Gastrocnemius medialis (tissue), 4 donors: ENCODE results near the gene PADI3. TPM values are rescaled to one million over a fixed set of nuclear protein-coding genes. Genes with fewer than 3 reads are reported as not detected.

Source experiments
- ATAC-seq, 2 donors: fragments of 150-250 bp; one replicate each; pipeline ENCODE4 v1.9.1; 2016
- DNase-seq, 2 donors: peaks; one replicate each; pipeline ENCODE4 v3.0.0-alpha.2; 2019
- H3K27ac ChIP-seq, 4 donors: fragments of 200-600 bp; sonication (generic); 1 replicate in 1 of 4; 2 replicates in 3 of 4; pipeline ENCODE4 v1.5.1; 2016 to 2018; ENCODE audit warnings: mild to moderate bottlenecking in 2 of 4, moderate library complexity in 1 of 4
- H3K27me3 ChIP-seq, 3 donors: fragments of 200-600 bp; sonication (generic) in 2 of 3; 1 replicate in 1 of 3; 2 replicates in 2 of 3; pipeline versions ENCODE4 v1.5.1 to v1.6.0; 2016 to 2019; ENCODE audit warnings: mild to moderate bottlenecking in 1 of 3, moderate library complexity in 1 of 3
- H3K36me3 ChIP-seq, 2 donors: fragments of 200-600 bp; sonication (generic) in 1 of 2; one replicate each; pipeline ENCODE4 v1.5.1; 2017 to 2018
- H3K4me1 ChIP-seq, 2 donors: fragments of 200-600 bp; sonication (generic) in 1 of 2; one replicate each; pipeline ENCODE4 v1.5.1; 2016 to 2017; ENCODE audit warnings: mild to moderate bottlenecking in 2 of 2
- H3K4me3 ChIP-seq, 4 donors: fragments of 200-600 bp; sonication (generic) in 3 of 4; 1 replicate in 1 of 4; 2 replicates in 3 of 4; pipeline ENCODE4 v1.5.1; 2016 to 2019; ENCODE audit warnings: mild to moderate bottlenecking in 2 of 4
- H3K9me3 ChIP-seq, 3 donors: fragments of 200-600 bp; sonication (generic) in 2 of 3; 1 replicate in 1 of 3; 2 replicates in 2 of 3; pipeline ENCODE4 v1.5.1; 2016 to 2019
- POLR2A ChIP-seq, 2 donors: fragments of 450-650 bp; IDR thresholded peaks; one replicate each; pipeline ENCODE4 v1.6.1; 2017; ENCODE audit warnings: antibody characterized with exemption in 2 of 2, mild to moderate bottlenecking in 2 of 2, moderate library complexity in 2 of 2
- in situ Hi-C, 4 donors: fragments of 200-750 bp; cut with MboI; loops; one replicate each; pipeline versions ENCODE4 v1.15.0 to v1.8.0; 2017; ENCODE audit warnings: low sequenced_read_pairs in 4 of 4
- intact Hi-C: fragments of 100-400 bp; cut with DNase I; formaldehyde crosslinking; loops from one replicate; pipeline ENCODE4 v1.15.1; 2023; ENCODE audit warnings: low total_unique reads
- total RNA-seq, 4 donors: library from RNA; depleted of rRNA; stranded (reverse); fragments of >200 nt; gene quantifications; one replicate each; pipeline versions ENCODE4 v1.1.0 to v1.2.3, GENCODE V29; 2016
- TF ChIP-seq, protein P1 (sequence below), 5 experiments: fragments of 450-650 bp in 3 of 5; fragments of 200-600 bp in 2 of 5; sonication (generic) in 2 of 5; IDR thresholded peaks in 4 of 5; conservative IDR thresholded peaks in 1 of 5; 1 replicate in 4 of 5; 2 replicates in 1 of 5; pipeline ENCODE4 v1.5.1; 2016 to 2019; ENCODE audit warnings: antibody characterized with exemption in 5 of 5, mild to moderate bottlenecking in 3 of 5, moderate library complexity in 3 of 5

The PADI3 gene
- total RNA-seq, 4 donors from 2014 or later = not detected

DNA sequence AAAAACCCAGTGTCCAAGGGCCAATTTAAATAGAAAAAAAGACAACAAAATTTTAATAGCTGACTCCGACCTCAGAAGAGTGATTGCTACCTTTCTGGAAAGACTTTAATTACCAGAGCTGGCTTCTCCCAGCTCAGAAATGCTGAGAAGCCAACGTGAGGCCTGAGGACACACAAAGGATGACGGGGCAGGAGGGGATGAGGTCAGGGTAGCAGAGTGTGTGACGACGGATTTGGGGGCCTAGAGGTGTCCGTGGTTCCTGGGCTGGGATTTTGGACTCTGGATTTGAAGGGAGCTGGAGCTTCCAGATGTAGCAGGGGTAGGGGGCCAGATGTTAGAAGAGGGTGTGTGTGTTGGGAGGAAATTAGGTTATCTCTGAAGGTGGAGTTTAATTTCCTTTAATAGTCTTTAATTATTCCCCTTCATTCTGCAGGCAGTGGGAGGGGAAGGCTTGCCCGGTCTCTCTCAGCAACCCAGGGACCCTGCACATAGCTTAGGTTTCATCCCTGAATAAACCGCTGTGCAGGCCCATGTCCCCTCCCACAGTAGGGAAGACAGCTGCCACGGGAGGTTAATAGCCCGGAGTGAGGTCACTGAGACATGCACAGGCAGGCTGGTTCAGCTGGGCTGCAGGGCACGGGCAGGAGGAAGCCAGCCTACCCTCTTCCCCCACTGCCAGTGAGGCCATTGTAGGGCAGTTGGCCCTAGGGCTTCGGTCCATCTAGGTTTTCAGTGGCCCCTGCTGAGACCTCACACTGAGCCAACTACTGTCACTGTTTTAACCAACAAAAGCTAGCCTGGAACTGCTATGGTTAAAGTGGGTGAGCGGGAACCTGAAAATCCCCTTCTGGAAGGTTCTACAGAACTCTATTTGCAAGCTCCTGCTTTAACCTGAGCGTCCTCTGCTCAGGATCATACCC is 3.8 kb upstream of the PADI3 start:
- Histone ChIP-seq H3K4me1 (no peaks in the 10 kb centered on the region), H3K9me3 (no peaks in the 10 kb centered on the region), H3K4me3 (no peak overlapping the region), H3K27ac (no peak overlapping the region), H3K27me3 (peaks cover 0 to 5% (median 0%) of the 10 kb centered on the region in 3 donors), H3K36me3 (no peaks in the 10 kb centered on the region)
- DNase-seq (no peak), ATAC-seq (no peak)
- in situ Hi-C loops (no loop called here), intact Hi-C loops (no loop called here)
- TF ChIP-seq, protein P1, sequence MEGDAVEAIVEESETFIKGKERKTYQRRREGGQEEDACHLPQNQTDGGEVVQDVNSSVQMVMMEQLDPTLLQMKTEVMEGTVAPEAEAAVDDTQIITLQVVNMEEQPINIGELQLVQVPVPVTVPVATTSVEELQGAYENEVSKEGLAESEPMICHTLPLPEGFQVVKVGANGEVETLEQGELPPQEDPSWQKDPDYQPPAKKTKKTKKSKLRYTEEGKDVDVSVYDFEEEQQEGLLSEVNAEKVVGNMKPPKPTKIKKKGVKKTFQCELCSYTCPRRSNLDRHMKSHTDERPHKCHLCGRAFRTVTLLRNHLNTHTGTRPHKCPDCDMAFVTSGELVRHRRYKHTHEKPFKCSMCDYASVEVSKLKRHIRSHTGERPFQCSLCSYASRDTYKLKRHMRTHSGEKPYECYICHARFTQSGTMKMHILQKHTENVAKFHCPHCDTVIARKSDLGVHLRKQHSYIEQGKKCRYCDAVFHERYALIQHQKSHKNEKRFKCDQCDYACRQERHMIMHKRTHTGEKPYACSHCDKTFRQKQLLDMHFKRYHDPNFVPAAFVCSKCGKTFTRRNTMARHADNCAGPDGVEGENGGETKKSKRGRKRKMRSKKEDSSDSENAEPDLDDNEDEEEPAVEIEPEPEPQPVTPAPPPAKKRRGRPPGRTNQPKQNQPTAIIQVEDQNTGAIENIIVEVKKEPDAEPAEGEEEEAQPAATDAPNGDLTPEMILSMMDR (IDR thresholded peaks at IDR 0.05 in 4 of 5, conservative IDR thresholded peaks at IDR 0.05 in 1 of 5) = no peak
- no peak for TF ChIP-seq POLR2A (IDR thresholded peaks at IDR 0.05)

DNA sequence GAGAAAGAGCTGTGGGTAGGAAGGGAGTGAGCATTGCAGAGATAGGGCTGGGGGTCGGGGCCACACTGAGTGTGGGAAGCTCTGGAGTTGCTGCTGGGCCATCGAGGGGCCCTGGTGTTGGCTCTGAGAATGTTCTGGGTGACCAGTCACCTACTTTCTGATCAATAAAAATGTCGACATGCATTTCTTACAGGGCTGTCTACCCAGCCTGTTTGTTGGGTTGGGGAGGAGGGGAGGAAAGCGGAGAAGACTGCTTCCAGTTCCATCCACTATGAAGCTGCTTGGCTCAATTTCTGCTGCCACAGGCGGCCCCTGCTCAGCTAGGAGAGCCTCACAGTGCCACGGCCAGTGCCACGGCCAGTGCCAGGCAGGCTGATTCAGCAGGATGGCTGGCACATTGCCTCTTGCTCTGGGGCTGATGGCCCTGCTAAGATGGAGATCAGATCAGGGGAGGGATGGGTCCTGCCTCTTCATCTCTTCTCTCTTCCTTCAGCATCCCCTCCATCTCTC is 3.0 kb upstream of the PADI3 start:
- no peaks in the 10 kb centered on the region for H3K4me1 ChIP-seq
- no peak for ATAC-seq
- no peaks in the 10 kb centered on the region for H3K36me3 ChIP-seq
- peaks cover 0 to 9% (median 0%) of the 10 kb centered on the region in 3 donors for H3K27me3 ChIP-seq
- in situ Hi-C loops (no loop called here), intact Hi-C loops (no loop called here)
- H3K27ac ChIP-seq = no peak overlapping the region
- H3K4me3 ChIP-seq = no peak overlapping the region
- DNase-seq = no peak
- H3K9me3 ChIP-seq = no peaks in the 10 kb centered on the region
- TF ChIP-seq, protein P1 (IDR thresholded peaks at IDR 0.05 in 4 of 5, conservative IDR thresholded peaks at IDR 0.05 in 1 of 5) = no peak
- TF ChIP-seq POLR2A (IDR thresholded peaks at IDR 0.05) = no peak

DNA sequence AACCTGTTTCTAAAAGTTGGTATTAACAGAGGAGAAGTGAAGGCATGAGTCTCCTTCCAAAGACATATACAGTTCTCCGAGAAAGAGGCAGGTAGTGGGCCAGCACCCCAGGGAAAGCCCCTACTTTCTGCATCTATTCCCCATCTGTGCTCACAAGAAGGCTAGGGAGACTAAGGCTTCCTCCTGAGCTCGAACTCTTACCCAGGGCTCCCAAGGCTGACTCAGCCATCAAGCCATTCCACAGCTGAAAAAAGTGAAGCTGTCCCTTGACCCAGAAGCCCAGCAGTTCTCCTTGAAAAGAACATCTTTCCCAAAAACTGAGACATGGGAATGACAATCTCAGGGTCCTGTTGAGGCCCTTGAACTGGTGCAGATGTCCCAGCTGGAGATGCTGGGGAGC is 1.9 kb upstream of the PADI3 start:
- Histone ChIP-seq H3K27me3 (peaks cover 0 to 8% (median 0%) of the 10 kb centered on the region in 3 donors), H3K4me1 (no peaks in the 10 kb centered on the region), H3K27ac (no peak overlapping the region), H3K9me3 (no peaks in the 10 kb centered on the region), H3K4me3 (no peak overlapping the region), H3K36me3 (no peaks in the 10 kb centered on the region)
- in situ Hi-C loops (no loop called here), intact Hi-C loops (no loop called here)
- DNase-seq = no peak
- ATAC-seq = no peak
- TF ChIP-seq POLR2A (IDR thresholded peaks at IDR 0.05) = no peak
- TF ChIP-seq, protein P1 (IDR thresholded peaks at IDR 0.05 in 4 of 5, conservative IDR thresholded peaks at IDR 0.05 in 1 of 5) = no peak

DNA sequence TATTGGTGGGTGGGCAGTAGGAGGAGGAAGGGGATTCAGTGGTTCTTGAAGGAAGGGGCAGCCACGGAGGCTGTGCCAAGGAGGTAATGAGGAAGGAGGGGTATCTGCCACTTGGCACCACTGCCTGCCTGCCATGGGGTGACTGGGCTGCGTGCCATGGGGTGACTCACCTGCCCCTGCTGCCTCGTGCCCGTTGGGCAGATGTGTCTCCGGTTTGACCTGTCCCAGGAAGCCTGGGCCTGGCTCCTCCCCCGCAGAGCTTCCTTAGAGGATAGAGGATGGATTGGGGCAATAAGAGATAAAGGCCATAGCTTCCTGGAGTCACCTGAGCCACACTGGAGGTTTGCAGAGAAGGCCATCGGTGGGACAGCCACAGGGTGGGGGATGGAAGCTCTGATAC is 1.7 kb downstream of the PADI3 start:
- ATAC-seq (no peak), DNase-seq (no peak)
- no peak overlapping the region for H3K4me3 ChIP-seq
- H3K27ac ChIP-seq = no peak overlapping the region
- H3K27me3 ChIP-seq = peaks cover 0 to 10% (median 0%) of the 10 kb centered on the region in 3 donors
- H3K36me3 ChIP-seq = no peaks in the 10 kb centered on the region
- intact Hi-C loops = no loop called here
- TF ChIP-seq, protein P1 (IDR thresholded peaks at IDR 0.05 in 4 of 5, conservative IDR thresholded peaks at IDR 0.05 in 1 of 5) = no peak
- no peak for TF ChIP-seq POLR2A (IDR thresholded peaks at IDR 0.05)
- no peaks in the 10 kb centered on the region for H3K9me3 ChIP-seq
- in situ Hi-C loops = no loop called here
- H3K4me1 ChIP-seq = no peaks in the 10 kb centered on the region
